T-helper 2 cell treated with Interferon-gamma antibody and Interleukin-4, amounts not matched to agents 5 μg/mL and 100 μg/mL, for 36 hours (primary cell): ENCODE data around the gene MYH14.

Source experiments
- DNase-seq: peaks from one replicate; pipeline ENCODE4 v3.0.0; 2021; ENCODE audit warnings: low spot score
- H3K27ac Mint-ChIP-seq: one replicate; pipeline ENCODE4 v1.8.0; 2021; ENCODE audit warnings: mild to moderate bottlenecking, mixed read lengths
- H3K27me3 Mint-ChIP-seq: one replicate; pipeline ENCODE4 v1.8.0; 2021; ENCODE audit warnings: low read depth, mixed read lengths
- H3K36me3 Mint-ChIP-seq: one replicate; pipeline ENCODE4 v1.8.0; 2021; ENCODE audit warnings: low read depth, mixed read lengths
- H3K4me1 Mint-ChIP-seq: one replicate; pipeline ENCODE4 v1.8.0; 2021; ENCODE audit warnings: low read depth, mixed read lengths
- H3K4me3 Mint-ChIP-seq: one replicate; pipeline ENCODE4 v1.8.0; 2022; ENCODE audit warnings: mild to moderate bottlenecking, moderate library complexity, mixed read lengths
- H3K9me3 Mint-ChIP-seq: one replicate; pipeline ENCODE4 v1.8.0; 2021; ENCODE audit warnings: mixed read lengths

MYH14 gene

DNA sequence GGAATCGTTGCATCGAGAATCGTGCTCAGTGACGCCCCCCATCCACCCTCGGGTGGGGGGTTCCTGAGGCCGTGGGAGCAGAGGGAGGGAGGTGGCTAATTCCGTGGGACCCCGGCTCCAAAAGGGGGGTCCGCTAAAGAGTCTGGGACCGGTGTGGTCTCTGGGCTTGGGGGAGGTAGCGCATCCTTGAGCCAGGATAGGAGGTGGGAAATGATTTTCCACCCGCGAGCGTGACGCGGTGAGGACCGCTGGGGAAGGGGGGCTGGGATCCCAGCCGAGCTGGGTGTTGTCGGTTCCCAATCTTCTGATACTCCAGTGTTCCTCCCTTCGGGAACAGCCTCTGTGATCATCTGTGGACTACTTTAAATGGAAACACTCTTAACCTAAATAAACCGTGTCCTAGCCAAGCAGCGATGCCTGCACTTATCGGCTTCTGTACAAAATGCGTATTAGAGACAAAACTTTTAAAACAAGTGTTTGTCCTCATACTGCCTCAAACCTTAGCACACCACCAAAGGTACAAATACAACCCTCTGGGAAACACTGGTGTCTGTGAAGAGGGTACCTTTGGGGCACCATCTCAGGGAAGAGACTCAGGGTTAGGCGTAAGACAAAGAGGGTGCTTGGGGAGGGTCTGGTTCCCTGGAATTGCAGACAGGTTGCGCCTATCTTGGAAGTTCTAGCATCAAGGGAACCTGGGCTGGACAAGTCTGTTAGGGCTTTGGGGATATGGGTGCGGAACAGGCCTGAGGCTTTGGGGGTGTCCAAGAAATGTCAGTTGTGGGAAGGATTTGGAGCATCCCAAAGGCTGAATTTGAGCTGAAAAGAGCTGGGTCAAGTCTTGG is 109.8 kb downstream of the MYH14 start:
- no peak for DNase-seq
- Mint-ChIP-seq H3K36me3 (peaks cover 5% of the 10 kb centered on the region), H3K27ac (no peak overlapping the region), H3K4me3 (no peak overlapping the region), H3K27me3 (peaks cover 60% of the 10 kb centered on the region), H3K9me3 (no peaks in the 10 kb centered on the region), H3K4me1 (peaks cover 8% of the 10 kb centered on the region)

DNA sequence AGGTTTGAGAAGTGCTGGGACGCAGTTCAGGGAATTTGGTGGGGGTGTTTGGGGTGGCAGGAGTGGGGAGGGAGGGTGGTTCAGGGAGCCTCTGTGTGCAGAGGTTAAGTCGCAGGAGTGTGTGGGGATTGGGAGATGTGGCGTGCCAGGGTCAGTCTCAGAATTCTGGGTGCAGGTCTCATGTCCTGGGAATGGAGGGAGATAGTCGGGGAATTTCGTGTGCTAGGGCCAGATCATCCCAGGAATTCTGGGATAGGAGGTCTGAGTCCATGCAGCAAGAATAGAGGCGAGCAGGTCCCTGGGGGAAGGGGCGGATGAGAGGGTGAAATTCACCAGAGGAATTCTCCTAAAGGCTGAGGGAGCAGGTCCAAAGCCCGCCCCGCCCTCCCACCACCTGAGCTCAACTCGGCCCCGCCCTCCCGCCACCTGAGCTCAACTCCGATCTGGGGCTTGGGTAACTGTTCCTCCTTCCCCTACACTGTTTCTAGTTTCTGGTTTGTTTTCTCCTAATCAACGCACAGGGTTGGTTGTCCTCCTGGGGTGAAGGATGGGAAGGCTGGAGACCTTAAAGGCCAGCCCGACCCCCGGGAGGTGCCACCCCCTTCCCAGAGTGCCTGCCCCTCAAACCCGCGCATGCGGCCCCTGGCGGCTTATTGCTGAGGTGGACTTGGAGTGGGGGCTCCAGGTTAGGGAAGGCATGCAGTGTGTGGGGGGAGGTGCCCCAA is 110.6 kb downstream of the MYH14 start:
- no peak for DNase-seq
- Mint-ChIP-seq H3K4me1 (peaks cover 8% of the 10 kb centered on the region), H3K9me3 (no peaks in the 10 kb centered on the region), H3K4me3 (no peak overlapping the region), H3K27me3 (peaks cover 54% of the 10 kb centered on the region), H3K36me3 (peaks cover 5% of the 10 kb centered on the region), H3K27ac (no peak overlapping the region)

DNA sequence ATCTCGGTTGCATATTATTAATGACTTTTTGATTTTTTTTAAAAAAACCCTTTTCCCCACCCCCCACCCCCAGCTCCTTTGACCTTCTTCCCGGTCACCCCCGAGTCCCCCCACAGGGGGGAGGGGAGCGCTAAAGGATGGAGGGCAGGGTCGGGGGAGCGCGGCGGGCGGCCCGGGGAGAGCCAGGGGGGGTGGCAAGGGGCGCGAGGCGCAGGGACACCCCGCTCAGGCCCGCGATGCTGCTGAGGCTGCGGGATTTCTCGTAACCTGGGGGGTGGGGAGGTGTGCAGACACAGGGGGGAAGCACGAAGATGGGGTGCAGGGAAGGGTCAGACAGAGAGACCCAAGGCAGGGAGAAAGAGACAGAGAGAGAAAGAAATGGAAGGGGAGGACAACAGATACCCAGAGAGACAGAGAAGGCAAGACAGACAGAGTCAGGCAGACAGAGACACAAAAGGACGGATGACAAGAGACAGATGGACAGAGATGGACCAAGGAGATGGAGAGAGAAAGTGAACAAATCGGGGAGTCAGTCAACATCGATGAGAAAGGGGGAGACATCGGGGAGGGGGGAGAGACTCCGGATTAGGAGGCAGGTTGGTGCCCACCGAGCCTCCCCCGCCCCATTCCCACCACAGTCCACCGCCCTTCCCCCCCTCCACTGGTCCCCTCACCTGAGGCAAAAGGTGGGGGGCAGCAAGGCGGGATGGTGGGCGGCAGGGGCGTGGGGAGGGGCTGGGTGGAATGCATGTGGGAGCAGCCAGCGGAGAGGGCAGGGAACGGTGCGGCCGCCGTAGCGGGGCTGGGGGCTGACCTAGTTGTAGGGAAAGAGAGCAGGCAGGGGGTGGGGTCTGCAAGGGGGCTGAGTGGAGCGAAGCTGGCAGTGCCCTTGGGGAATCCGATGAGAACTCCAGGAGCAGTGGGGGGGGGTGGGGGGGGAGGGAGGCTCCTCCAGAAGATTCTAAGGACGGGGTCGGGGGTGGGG is 111.6 kb downstream of the MYH14 start:
- peak overlapping the region; percentile 68 for H3K4me3 Mint-ChIP-seq
- peak overlapping the region; percentile 66 for H3K27ac Mint-ChIP-seq
- no peaks in the 10 kb centered on the region for H3K9me3 Mint-ChIP-seq
- H3K36me3 Mint-ChIP-seq: peaks cover 5% of the 10 kb centered on the region
- DNase-seq: no peak
- peaks cover 8% of the 10 kb centered on the region for H3K4me1 Mint-ChIP-seq
- peaks cover 51% of the 10 kb centered on the region for H3K27me3 Mint-ChIP-seq

DNA sequence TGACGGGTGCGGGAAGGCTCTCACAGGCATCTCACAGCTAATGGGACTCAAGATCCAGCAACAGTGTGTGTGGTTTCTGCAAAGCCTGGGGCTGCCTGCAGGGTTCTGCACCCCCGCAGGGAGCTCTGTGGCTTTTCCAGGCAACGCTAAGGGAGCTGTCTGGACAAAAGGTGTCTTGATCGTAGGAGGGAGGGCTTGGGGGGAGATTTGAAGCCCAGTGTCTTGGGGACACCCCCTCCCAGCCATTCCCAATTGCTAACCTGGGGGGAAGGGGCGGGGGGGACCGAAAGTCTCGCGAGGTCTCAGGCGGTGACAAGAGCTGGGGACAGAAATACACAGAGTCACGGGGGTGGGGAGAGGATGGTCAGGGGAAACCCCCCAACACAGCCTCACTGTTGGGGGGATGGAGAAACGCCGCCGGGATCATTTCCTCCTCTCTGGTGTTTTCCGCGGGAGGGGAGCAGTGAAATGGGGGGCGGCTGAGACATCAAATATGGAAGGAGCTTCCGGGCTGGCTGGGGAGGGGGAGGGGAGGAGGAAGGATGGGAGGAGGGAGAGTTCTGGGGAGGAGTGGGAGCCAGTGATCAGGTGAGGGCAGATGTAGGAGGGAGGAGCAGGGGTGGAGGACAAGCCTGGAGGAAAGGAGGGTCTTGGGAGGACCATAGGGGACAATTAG is 112.5 kb downstream of the MYH14 start:
- Mint-ChIP-seq H3K4me1 (peaks cover 8% of the 10 kb centered on the region), H3K4me3 (peak overlapping the region; percentile 81), H3K36me3 (peaks cover 5% of the 10 kb centered on the region), H3K27ac (peak overlapping the region; percentile 45), H3K9me3 (no peaks in the 10 kb centered on the region), H3K27me3 (peaks cover 42% of the 10 kb centered on the region)
- DNase-seq: peak; percentile 33

DNA sequence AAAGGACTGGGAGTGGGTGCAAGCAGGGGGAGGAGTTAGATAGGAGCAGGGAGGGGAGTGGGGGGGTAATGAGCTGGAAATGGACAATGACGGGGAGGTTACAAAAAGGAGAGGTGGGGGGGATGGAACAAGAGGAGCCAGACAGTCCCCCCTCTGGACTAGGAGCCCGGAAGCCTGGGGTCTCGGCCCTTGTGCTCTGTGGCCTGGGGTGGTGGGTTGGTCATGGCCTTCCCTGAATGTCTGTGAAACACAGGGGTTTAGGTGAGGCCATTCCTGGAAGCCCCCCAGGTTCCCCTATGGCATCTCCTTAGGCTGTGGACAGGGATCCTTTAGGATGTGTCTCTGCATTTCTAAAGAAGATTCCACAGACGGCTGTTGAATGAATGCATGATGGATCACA is 113.7 kb downstream of the MYH14 start:
- Mint-ChIP-seq H3K4me3 (no peak overlapping the region), H3K4me1 (peaks cover 8% of the 10 kb centered on the region), H3K36me3 (peaks cover 5% of the 10 kb centered on the region), H3K9me3 (no peaks in the 10 kb centered on the region), H3K27ac (no peak overlapping the region), H3K27me3 (peaks cover 34% of the 10 kb centered on the region)
- DNase-seq: no peak

DNA sequence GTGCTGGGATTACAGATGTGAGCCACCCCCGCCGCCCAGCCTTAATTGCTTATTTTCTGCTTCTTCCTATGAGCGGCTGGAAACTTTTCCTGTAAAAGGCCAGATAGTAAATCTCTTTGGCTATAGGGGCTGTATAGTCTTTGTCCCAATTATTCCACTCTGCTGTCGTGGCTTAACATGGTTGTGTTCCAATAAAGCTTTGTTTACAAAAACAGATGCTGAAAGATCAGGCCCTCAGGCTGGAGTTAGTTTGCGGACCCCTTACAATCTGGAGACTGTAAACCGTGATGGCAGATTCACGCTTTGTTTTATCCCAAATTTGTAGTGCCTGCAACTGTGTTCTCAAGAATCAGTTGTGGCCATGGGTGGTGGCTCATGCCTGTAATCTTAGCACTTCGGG is 115.0 kb downstream of the MYH14 start:
- Mint-ChIP-seq H3K27ac (no peak overlapping the region), H3K9me3 (no peaks in the 10 kb centered on the region), H3K27me3 (peaks cover 23% of the 10 kb centered on the region), H3K4me1 (peaks cover 8% of the 10 kb centered on the region), H3K4me3 (no peak overlapping the region), H3K36me3 (peaks cover 5% of the 10 kb centered on the region)
- DNase-seq: no peak

DNA sequence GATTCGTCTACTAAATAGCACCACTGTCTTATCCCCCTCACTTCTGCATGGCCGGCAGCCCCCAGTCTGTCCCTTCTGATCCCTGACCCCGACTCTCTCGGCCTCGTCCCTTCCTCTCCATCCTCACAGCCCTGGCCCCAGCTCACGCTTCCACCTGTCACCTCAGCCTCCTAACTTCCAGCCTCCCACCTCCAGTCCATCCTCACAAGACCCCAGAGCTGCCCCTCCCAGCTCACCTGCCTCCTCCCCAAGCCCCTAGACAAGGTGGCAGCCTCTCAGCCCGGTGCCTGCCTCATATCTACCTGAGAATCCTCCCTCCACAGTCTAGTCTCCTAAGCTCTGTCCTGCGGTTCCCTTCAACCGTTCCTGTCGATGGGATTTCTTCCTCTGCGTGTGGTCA is 115.7 kb downstream of the MYH14 start:
- peaks cover 1% of the 10 kb centered on the region for H3K36me3 Mint-ChIP-seq
- no peaks in the 10 kb centered on the region for H3K9me3 Mint-ChIP-seq
- peaks cover 17% of the 10 kb centered on the region for H3K27me3 Mint-ChIP-seq
- H3K4me3 Mint-ChIP-seq: no peak overlapping the region
- no peak for DNase-seq
- no peak overlapping the region for H3K27ac Mint-ChIP-seq
- peaks cover 8% of the 10 kb centered on the region for H3K4me1 Mint-ChIP-seq

DNA sequence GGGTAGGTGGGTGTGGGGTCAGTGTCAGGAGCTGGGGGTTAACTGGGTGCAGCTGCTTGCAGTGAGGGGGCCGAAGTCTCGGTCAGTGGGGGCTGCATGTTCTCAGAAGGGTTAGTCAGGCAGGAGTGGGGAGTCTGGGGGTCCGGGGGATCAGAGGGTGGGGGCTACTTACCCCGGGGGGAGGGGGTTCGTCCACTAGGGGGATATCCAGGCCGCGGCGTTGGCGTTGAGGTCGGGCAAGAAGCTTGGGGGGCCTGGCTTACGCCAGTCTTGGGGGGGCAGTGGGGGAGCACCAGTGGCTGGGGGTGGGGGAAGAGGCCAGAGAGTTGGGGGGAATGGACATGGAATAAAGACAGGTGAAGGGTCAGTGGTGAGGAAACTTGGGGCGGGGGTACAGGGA is 116.6 kb downstream of the MYH14 start:
- DNase-seq: no peak
- Mint-ChIP-seq H3K4me3 (no peak overlapping the region), H3K4me1 (peaks cover 11% of the 10 kb centered on the region), H3K27me3 (peaks cover 10% of the 10 kb centered on the region), H3K9me3 (no peaks in the 10 kb centered on the region), H3K27ac (no peak overlapping the region), H3K36me3 (peaks cover under 1% of the 10 kb centered on the region)

DNA sequence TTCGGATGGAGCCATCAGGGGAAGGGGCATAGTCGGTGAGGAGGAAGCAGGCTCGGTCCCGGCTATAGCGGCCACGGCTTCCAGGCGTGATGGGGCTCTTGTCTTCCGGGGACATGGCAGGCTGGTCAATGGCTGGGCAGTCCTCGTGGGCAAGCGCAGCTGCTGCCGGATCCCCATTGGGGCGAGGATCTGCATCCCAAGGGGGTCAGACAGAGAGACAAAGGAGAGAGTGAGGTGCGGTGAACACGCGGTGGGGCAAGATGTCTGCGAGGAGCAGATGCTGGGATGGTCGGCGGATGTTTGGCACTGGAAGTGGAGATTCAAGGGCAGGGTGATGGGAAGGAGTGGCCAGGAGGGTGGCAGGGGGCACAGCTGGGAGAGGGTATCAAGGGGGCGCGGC is 117.2 kb downstream of the MYH14 start:
- no peaks in the 10 kb centered on the region for H3K9me3 Mint-ChIP-seq
- no peak overlapping the region for H3K4me3 Mint-ChIP-seq
- DNase-seq: no peak
- no peak overlapping the region for H3K27ac Mint-ChIP-seq
- H3K27me3 Mint-ChIP-seq: peaks cover 9% of the 10 kb centered on the region
- peaks cover 11% of the 10 kb centered on the region for H3K4me1 Mint-ChIP-seq
- H3K36me3 Mint-ChIP-seq: no peaks in the 10 kb centered on the region

DNA sequence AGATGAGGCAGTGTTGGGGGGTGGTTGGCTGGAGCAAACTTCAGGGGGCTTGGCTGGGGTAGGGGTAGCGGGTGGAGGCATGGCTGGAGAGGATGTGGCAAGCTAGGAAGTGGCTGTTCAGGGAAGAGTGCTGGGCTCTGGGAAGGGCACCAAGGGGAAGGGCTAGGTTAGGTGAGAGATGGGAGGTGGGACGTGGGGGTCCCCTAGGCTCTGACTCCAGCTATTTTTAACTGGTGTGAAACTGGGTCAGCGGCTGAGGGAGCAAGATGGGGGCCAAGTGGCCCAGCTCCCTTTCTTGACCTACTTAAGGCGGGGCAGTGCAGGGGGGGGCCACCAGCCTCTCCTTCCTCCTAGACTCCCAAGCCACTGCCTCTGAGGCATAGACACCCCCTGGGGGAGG is 118.4 kb downstream of the MYH14 start:
- H3K4me1 Mint-ChIP-seq: peaks cover 13% of the 10 kb centered on the region
- H3K27me3 Mint-ChIP-seq: peaks cover 6% of the 10 kb centered on the region
- H3K4me3 Mint-ChIP-seq: no peak overlapping the region
- H3K36me3 Mint-ChIP-seq: no peaks in the 10 kb centered on the region
- no peak overlapping the region for H3K27ac Mint-ChIP-seq
- H3K9me3 Mint-ChIP-seq: no peaks in the 10 kb centered on the region
- no peak for DNase-seq

DNA sequence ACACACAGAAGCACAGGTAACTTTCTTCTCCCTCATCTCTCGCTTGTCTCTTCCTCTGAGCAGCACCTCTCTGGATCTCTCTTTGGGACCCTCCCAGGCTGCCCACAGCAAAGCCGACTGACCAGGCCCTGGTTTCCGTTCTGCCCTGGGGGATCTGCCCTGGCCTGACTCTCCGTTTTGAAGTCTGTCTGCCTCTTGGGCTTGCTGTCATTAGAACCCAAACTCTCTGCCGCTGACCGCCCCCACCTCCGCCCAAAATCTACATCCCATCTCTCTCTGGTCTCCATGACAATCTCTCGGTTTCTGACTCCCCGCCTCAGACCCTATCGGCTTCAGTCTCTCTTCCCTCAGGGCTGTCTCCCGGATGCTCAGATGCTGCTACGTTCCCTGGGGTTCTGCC is 118.8 kb downstream of the MYH14 start:
- no peak overlapping the region for H3K27ac Mint-ChIP-seq
- no peaks in the 10 kb centered on the region for H3K9me3 Mint-ChIP-seq
- no peak for DNase-seq
- H3K4me1 Mint-ChIP-seq: peaks cover 17% of the 10 kb centered on the region
- peaks cover 10% of the 10 kb centered on the region for H3K27me3 Mint-ChIP-seq
- H3K4me3 Mint-ChIP-seq: no peak overlapping the region
- no peaks in the 10 kb centered on the region for H3K36me3 Mint-ChIP-seq

DNA sequence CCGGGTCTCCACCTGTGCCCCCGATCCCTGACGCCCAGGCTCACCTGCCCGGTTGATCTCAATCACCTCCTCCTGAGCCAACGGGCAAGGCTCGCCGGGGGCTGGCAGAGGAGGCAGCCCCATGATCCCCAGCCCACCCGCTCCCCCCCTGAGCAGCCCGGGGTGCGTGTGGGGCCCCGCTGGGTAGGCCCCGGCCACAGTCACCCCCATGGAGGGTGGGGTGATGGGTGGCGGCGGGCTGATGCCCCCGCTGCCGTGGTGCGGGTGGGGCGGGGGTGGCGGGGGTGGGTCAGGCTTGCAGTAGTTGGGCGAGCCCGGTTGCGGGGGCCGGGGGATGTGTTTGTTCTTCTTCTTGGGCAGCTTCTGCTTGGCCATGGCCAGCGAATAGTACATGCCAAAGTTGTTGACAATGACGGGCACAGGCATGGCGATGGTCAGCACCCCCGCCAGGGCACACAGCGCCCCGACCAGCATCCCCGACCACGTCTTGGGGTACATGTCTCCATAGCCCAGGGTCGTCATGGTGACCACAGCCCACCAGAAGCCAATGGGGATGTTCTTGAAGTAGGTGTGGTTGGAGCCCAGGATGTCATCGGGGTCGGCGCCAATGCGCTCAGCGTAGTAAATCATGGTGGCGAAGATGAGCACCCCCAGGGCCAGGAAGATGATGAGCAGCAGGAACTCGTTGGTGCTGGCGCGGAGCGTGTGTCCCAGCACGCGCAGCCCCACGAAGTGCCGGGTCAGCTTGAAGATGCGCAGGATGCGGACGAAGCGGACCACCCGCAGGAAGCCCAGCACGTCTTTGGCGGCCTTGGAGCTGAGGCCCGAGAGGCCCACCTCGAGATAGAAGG is 119.7 kb downstream of the MYH14 start:
- Mint-ChIP-seq H3K27ac (no peak overlapping the region), H3K4me3 (no peak overlapping the region), H3K4me1 (peaks cover 24% of the 10 kb centered on the region), H3K9me3 (no peaks in the 10 kb centered on the region), H3K27me3 (peaks cover 17% of the 10 kb centered on the region), H3K36me3 (peaks cover 1% of the 10 kb centered on the region)
- no peak for DNase-seq

DNA sequence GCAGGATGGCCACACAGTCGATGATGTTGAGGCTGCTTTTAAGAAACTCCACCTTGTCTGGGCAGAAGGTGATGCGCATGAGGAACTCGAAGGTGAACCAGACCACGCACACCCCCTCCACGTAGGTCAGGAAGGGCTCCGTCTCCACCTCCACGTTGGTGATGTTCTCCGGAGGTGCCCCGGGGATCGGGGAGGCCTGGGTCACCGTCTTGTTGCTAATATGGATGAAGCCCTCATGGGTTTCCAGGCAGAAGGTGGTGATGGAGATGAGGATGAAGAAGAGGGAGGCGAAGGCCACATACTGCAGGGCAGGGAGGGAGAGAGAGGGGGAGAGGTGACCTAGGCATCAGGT is 120.3 kb downstream of the MYH14 start:
- peaks cover 17% of the 10 kb centered on the region for H3K27me3 Mint-ChIP-seq
- H3K9me3 Mint-ChIP-seq: no peaks in the 10 kb centered on the region
- H3K36me3 Mint-ChIP-seq: peaks cover 1% of the 10 kb centered on the region
- peaks cover 24% of the 10 kb centered on the region for H3K4me1 Mint-ChIP-seq
- H3K27ac Mint-ChIP-seq: no peak overlapping the region
- no peak overlapping the region for H3K4me3 Mint-ChIP-seq
- DNase-seq: no peak
